AG09319 (cell line): ENCODE results near the gene COA1.

Source experiments
- DNase-seq: peaks from one replicate; pipeline ENCODE4 v3.0.0-alpha.2; 2010; ENCODE audit warnings: low read depth; ENCODE audit errors: extremely low read depth
- CTCF ChIP-seq: IDR thresholded peaks from 2 replicates; pipeline ENCODE4 v1.5.1; 2011; ENCODE audit warnings: low read depth, mild to moderate bottlenecking, inconsistent platforms, low read length, moderate library complexity

Gene COA1

GRCh38 chr7:43592326-43592725, 137.0 kb downstream of the COA1 start:
- no peak for DNase-seq

GRCh38 chr7:43591558-43592180, 137.7 kb downstream of the COA1 start:
- DNase-seq, result no peak
- no peak for TF ChIP-seq CTCF

More at GRCh38 chr7:43592326-43592725, 137.0 kb downstream of the COA1 start:
- no peak for TF ChIP-seq CTCF

- no peak for DNase-seq
- TF ChIP-seq CTCF, result no peak
These were observed 138.3 kb downstream of the COA1 start for GRCh38 chr7:43590862-43591557.

GRCh38 chr7:43589728-43590127, 139.6 kb downstream of the COA1 start:
- DNase-seq, result no peak
- TF ChIP-seq CTCF, result no peak
